A549 (cell line): ENCODE results near the gene ISM1. TPM values are rescaled to one million over a fixed set of nuclear protein-coding genes. Genes with fewer than 3 reads are reported as not detected.

Source experiments
- ATAC-seq, 2 experiments: fragments of 200-7000 bp in 1 of 2; fragments of >200 bp in 1 of 2; cut with Nextera tagmentation in 1 of 2; cut with Tn5 transposase in 1 of 2; 3 replicates each; pipeline versions ENCODE4 v1.8.0 to v1.9.1; 2018 to 2020; ENCODE audit warnings: mild to moderate bottlenecking in 1 of 2, moderate library complexity in 1 of 2
- CTCF ChIA-PET: fragments of 300-600 bp; sonication (Branson Sonifier 250); formaldehyde crosslinking; extraction: SDS; loops from one replicate; lab custom pipeline; 2021; ENCODE audit warnings: antibody characterized with exemption, inconsistent platforms; lab: Yijun Ruan, JAX
- POLR2A ChIA-PET: fragments of 350-600 bp; formaldehyde crosslinking; extraction: SDS; loops from one replicate; lab custom pipeline; 2021; ENCODE audit warnings: antibody characterized with exemption, inconsistent platforms; lab: Yijun Ruan, JAX
- DNase-seq, 2 experiments: peaks; one replicate each; pipeline versions ENCODE4 v3.0.0 to v3.0.0-alpha.2; 2011 to 2016; ENCODE audit warnings: low read depth in 1 of 2, low spot score in 1 of 2
- FAIRE-seq: peaks from 2 replicates; lab custom pipeline; 2011; peaks lifted over from hg19 to GRCh38; lab: Jason Lieb, UNC
- H3K27ac ChIP-seq, 2 experiments: fragments of >200 bp; sonication (Bioruptor Twin); formaldehyde crosslinking; 3 replicates each; pipeline ENCODE4 v1.5.1; 2016 to 2017
- H3K4me1 ChIP-seq: fragments of >200 bp; sonication (Bioruptor Twin); formaldehyde crosslinking; 3 replicates; pipeline ENCODE4 v1.6.1; 2016
- H3K4me2 ChIP-seq: fragments of >200 bp; sonication (Bioruptor Twin); formaldehyde crosslinking; 3 replicates; pipeline ENCODE4 v1.6.1; 2016
- H3K4me3 ChIP-seq: fragments of >200 bp; sonication (Bioruptor Twin); formaldehyde crosslinking; 3 replicates; pipeline ENCODE4 v1.5.1; 2016
- H3K9me3 ChIP-seq: fragments of >200 bp; sonication (Bioruptor Twin); formaldehyde crosslinking; 3 replicates; pipeline ENCODE4 v1.6.1; 2016
- CBX2 ChIP-seq: fragments of 200-600 bp; sonication (generic); IDR thresholded peaks from 2 replicates; pipeline ENCODE4 v1.6.1; 2016; ENCODE audit warnings: low read depth, mild to moderate bottlenecking, borderline replicate concordance
- CHD2 ChIP-seq: fragments of 150-350 bp; IDR thresholded peaks from 2 replicates; pipeline ENCODE4 v1.6.1; 2014; ENCODE audit warnings: low read length; ENCODE audit not compliant: partially characterized antibody
- EHF ChIP-seq: fragments of 250-450 bp; sonication (Bioruptor Pico); IDR thresholded peaks from 2 replicates; pipeline ENCODE4 v1.5.0; 2020; ENCODE audit warnings: mild to moderate bottlenecking
- ESRRA ChIP-seq: fragments of 150-350 bp; IDR thresholded peaks from 2 replicates; pipeline ENCODE4 v1.6.1; 2014; ENCODE audit warnings: mild to moderate bottlenecking, low read length, borderline replicate concordance
- FOXS1 ChIP-seq: fragments of 250-450 bp; sonication (Bioruptor Pico); IDR thresholded peaks from 2 replicates; pipeline ENCODE4 v1.5.0; 2020; ENCODE audit warnings: mild to moderate bottlenecking, moderate library complexity
- GATA3 ChIP-seq: IDR thresholded peaks from 2 replicates; pipeline ENCODE4 v1.6.1; 2012; ENCODE audit warnings: borderline replicate concordance
- KDM5A ChIP-seq: fragments of 200-600 bp; sonication (generic); IDR thresholded peaks from 2 replicates; pipeline ENCODE4 v1.6.1; 2016; ENCODE audit warnings: antibody characterized with exemption, mild to moderate bottlenecking
- MAFK ChIP-seq: fragments of 450-650 bp; IDR thresholded peaks from 2 replicates; pipeline ENCODE4 v1.6.1; 2014; ENCODE audit not compliant: partially characterized antibody
- NFE2L2 ChIP-seq: fragments of 150-350 bp; conservative IDR thresholded peaks from 2 replicates; pipeline ENCODE4 v1.6.1; 2014; ENCODE audit warnings: low read length
- NPAS2 ChIP-seq: fragments of 250-450 bp; sonication (Bioruptor Pico); IDR thresholded peaks from 2 replicates; pipeline ENCODE4 v1.8.0; 2022; ENCODE audit warnings: mild to moderate bottlenecking, moderate library complexity, borderline replicate concordance
- SMC3 ChIP-seq: fragments of >200 bp; sonication (Bioruptor Twin); formaldehyde crosslinking; IDR thresholded peaks from 3 replicates; pipeline ENCODE4 v1.6.1; 2018; ENCODE audit warnings: inconsistent platforms
- TP53 ChIP-seq: fragments of 250-450 bp; sonication (Bioruptor Pico); IDR thresholded peaks from 2 replicates; pipeline ENCODE4 v1.5.0; 2021; ENCODE audit warnings: mild to moderate bottlenecking, moderate library complexity
- WGBS: methylation state at CpG from one replicate; pipeline ENCODE4 v1.1.6; 2017; ENCODE audit errors: missing lambda C conversion rate; 5-methylcytosine and 5-hydroxymethylcytosine counted together
- polyA plus RNA-seq, 4 experiments: library from polyadenylated mRNA; depleted of rRNA in 3 of 4; stranded (reverse); fragments of >200 nt; fragmentation: RNase III in 1 of 4; extraction: RNeasy Plus Mini Kit Qiagen cat#74134 plus additional on column Dnase treatment in 1 of 4; gene quantifications; 2 replicates in 3 of 4; 3 replicates in 1 of 4; pipeline ENCODE4 v1.2.3, GENCODE V29; 2011 to 2017
- TF ChIP-seq, protein P1 (sequence below): IDR thresholded peaks from 2 replicates; pipeline ENCODE4 v1.6.1; 2012; ENCODE audit warnings: low read depth, borderline replicate concordance
- TF ChIP-seq, protein P2 (sequence below): fragments of >200 bp; sonication (Bioruptor Twin); formaldehyde crosslinking; IDR thresholded peaks from 3 replicates; pipeline ENCODE4 v1.5.1; 2016
- TF ChIP-seq, protein P3 (sequence below): IDR thresholded peaks from 2 replicates; pipeline ENCODE4 v1.6.1; 2012
- TF ChIP-seq, protein P4 (sequence below): fragments of >200 bp; sonication (Bioruptor Twin); formaldehyde crosslinking; IDR thresholded peaks from 3 replicates; pipeline ENCODE4 v1.6.1; 2016
- TF ChIP-seq, protein P5 (sequence below): fragments of 250-450 bp; sonication (Bioruptor Pico); IDR thresholded peaks from 2 replicates; pipeline ENCODE4 v1.5.0; 2020; ENCODE audit warnings: low read depth, mild to moderate bottlenecking, moderate library complexity
- TF ChIP-seq, protein P6 (sequence below): IDR thresholded peaks from 2 replicates; pipeline ENCODE4 v1.6.1; 2012

Gene ISM1
- polyA plus RNA-seq, 2 of the 4 experiments (the other 2 are of a cell fraction): 0.18 to 0.39 TPM

DNA sequence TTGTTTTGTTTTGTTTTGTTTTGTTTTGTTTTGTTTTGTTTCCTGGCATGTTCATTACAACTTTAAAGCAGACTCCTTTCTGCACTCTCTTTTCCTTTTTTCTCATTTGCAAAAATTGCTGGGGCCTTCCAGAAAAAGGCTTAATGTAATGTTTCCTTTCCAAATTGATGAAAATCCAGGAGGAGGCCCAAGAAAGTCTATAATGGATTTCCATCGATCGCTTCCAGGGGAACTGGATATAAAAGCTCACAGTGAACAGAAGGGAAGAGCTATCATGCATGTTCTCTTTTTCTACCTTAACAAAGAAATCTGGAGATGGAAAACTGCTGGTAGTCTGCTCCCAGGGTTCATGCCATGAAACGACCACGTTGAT lies 28.7 kb downstream of the ISM1 start:
- Histone ChIP-seq H3K4me1 (peaks cover 9% of the 10 kb centered on the region), H3K4me2 (no peak overlapping the region), H3K4me3 (no peak overlapping the region), H3K27ac (no peak overlapping the region), H3K9me3 (no peaks in the 10 kb centered on the region)
- WGBS: 61% methylated on average over 4 of the region's 4 CpGs
- FAIRE-seq: no peak
- ChIA-PET CTCF (interaction anchor here (1.0 to 4.5 kb wide), 5 partner anchors 12 to 283 kb away, joined by 3 to 29 read pairs (median 3); no protein-coding TSS in a partner anchor), POLR2A (no interaction called here)
- TF ChIP-seq CBX2: no peak
- TF ChIP-seq EHF (CRISPR knock-in tag): no peak
- TF ChIP-seq ESRRA: no peak
- ATAC-seq: no peak
- no peak for DNase-seq

DNA sequence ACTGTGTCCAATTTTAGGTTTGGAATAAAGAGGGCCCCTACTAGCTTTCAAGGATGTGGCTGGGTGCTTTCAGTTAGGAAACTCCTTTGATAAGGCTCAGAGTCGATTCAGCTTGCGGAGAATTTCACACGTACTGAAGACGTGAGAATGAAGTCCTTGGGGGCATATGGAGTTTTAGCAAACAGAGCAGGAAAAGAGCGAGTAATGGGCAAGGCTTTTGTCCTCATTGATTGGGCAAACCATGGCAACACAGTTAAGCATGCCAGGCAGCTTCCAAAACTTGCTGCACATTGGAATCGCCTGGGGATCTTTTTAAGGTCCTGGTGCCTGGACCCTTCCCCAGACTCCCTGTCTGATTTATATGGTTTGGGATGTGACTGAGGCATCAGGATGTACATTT lies 29.2 kb downstream of the ISM1 start:
- WGBS: 84% methylated on average over 6 of the region's 6 CpGs
- H3K27ac ChIP-seq: no peak overlapping the region
- CTCF ChIA-PET: interaction anchor here (1.0 to 4.5 kb wide), 5 partner anchors 11 to 284 kb away, joined by 3 to 29 read pairs (median 3); no protein-coding TSS in a partner anchor
- no peak overlapping the region for H3K4me3 ChIP-seq
- H3K9me3 ChIP-seq: no peaks in the 10 kb centered on the region
- FAIRE-seq (no peak), ATAC-seq (no peak), DNase-seq (no peak)
- peaks cover 5% of the 10 kb centered on the region; the same call in 2 of the 3 replicates for H3K4me1 ChIP-seq
- POLR2A ChIA-PET: no interaction called here
- TF ChIP-seq, protein P1, sequence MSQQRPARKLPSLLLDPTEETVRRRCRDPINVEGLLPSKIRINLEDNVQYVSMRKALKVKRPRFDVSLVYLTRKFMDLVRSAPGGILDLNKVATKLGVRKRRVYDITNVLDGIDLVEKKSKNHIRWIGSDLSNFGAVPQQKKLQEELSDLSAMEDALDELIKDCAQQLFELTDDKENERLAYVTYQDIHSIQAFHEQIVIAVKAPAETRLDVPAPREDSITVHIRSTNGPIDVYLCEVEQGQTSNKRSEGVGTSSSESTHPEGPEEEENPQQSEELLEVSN: no peak
- no peak for TF ChIP-seq TP53 (CRISPR knock-in tag)
- TF ChIP-seq GATA3: no peak
- no peak for TF ChIP-seq NPAS2 (CRISPR knock-in tag)
- no peak overlapping the region for H3K4me2 ChIP-seq

- no peak for DNase-seq
- FAIRE-seq: no peak
- ATAC-seq: no peak
- H3K4me3 ChIP-seq: no peak overlapping the region
- H3K4me2 ChIP-seq: no peak overlapping the region
- H3K4me1 ChIP-seq: peaks cover 5% of the 10 kb centered on the region; the same call in 2 of the 3 replicates
- no peak for TF ChIP-seq MAFK
- TF ChIP-seq KDM5A: no peak
- no peak for TF ChIP-seq CBX2
- no peak for TF ChIP-seq CHD2
- no peak for TF ChIP-seq FOXS1 (CRISPR knock-in tag)
- no peak for TF ChIP-seq EHF (CRISPR knock-in tag)
- ChIA-PET CTCF (interaction anchor here (0.7 to 4.5 kb wide), 7 partner anchors 10 to 296 kb away, joined by 3 to 29 read pairs (median 3); no protein-coding TSS in a partner anchor), POLR2A (no interaction called here)
- no peaks in the 10 kb centered on the region for H3K9me3 ChIP-seq
- no peak overlapping the region for H3K27ac ChIP-seq
- WGBS: 80% methylated on average over 8 of the region's 8 CpGs
Measured at GRCh38 chr20:13251106-13251903, 30.2 kb downstream of the ISM1 start.

- FAIRE-seq: no peak
- WGBS: 44% methylated on average over 2 of the region's 2 CpGs
- no peak overlapping the region for H3K4me2 ChIP-seq
- no peaks in the 10 kb centered on the region for H3K9me3 ChIP-seq
- H3K27ac ChIP-seq: no peak overlapping the region
- no peak for DNase-seq
- ChIA-PET POLR2A (no interaction called here), CTCF (interaction anchor here (1.1 to 4.5 kb wide), 3 partner anchors 9 to 51 kb away, joined by 4 to 29 read pairs (median 7); no protein-coding TSS in a partner anchor)
- ATAC-seq: no peak
- H3K4me3 ChIP-seq: no peak overlapping the region
- TF ChIP-seq, protein P2, sequence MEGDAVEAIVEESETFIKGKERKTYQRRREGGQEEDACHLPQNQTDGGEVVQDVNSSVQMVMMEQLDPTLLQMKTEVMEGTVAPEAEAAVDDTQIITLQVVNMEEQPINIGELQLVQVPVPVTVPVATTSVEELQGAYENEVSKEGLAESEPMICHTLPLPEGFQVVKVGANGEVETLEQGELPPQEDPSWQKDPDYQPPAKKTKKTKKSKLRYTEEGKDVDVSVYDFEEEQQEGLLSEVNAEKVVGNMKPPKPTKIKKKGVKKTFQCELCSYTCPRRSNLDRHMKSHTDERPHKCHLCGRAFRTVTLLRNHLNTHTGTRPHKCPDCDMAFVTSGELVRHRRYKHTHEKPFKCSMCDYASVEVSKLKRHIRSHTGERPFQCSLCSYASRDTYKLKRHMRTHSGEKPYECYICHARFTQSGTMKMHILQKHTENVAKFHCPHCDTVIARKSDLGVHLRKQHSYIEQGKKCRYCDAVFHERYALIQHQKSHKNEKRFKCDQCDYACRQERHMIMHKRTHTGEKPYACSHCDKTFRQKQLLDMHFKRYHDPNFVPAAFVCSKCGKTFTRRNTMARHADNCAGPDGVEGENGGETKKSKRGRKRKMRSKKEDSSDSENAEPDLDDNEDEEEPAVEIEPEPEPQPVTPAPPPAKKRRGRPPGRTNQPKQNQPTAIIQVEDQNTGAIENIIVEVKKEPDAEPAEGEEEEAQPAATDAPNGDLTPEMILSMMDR: no peak
- TF ChIP-seq, protein P3, sequence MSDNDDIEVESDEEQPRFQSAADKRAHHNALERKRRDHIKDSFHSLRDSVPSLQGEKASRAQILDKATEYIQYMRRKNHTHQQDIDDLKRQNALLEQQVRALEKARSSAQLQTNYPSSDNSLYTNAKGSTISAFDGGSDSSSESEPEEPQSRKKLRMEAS: no peak
- TF ChIP-seq NFE2L2 (no peak), SMC3 (no peak), MAFK (no peak)
- TF ChIP-seq, protein P4, sequence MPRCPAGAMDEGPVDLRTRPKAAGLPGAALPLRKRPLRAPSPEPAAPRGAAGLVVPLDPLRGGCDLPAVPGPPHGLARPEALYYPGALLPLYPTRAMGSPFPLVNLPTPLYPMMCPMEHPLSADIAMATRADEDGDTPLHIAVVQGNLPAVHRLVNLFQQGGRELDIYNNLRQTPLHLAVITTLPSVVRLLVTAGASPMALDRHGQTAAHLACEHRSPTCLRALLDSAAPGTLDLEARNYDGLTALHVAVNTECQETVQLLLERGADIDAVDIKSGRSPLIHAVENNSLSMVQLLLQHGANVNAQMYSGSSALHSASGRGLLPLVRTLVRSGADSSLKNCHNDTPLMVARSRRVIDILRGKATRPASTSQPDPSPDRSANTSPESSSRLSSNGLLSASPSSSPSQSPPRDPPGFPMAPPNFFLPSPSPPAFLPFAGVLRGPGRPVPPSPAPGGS: no peak
- TF ChIP-seq, protein P5, sequence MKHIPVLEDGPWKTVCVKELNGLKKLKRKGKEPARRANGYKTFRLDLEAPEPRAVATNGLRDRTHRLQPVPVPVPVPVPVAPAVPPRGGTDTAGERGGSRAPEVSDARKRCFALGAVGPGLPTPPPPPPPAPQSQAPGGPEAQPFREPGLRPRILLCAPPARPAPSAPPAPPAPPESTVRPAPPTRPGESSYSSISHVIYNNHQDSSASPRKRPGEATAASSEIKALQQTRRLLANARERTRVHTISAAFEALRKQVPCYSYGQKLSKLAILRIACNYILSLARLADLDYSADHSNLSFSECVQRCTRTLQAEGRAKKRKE (CRISPR knock-in tag): no peak
- TF ChIP-seq, protein P6, sequence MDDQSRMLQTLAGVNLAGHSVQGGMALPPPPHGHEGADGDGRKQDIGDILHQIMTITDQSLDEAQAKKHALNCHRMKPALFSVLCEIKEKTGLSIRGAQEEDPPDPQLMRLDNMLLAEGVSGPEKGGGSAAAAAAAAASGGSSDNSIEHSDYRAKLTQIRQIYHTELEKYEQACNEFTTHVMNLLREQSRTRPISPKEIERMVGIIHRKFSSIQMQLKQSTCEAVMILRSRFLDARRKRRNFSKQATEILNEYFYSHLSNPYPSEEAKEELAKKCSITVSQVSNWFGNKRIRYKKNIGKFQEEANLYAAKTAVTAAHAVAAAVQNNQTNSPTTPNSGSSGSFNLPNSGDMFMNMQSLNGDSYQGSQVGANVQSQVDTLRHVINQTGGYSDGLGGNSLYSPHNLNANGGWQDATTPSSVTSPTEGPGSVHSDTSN: no peak
- peaks cover 5% of the 10 kb centered on the region; the same call in 2 of the 3 replicates for H3K4me1 ChIP-seq
Measured at GRCh38 chr20:13251904-13252297, 30.8 kb downstream of the ISM1 start.
